GM18517 (cell line): ENCODE measurements around the gene CXCR3.
"Not testable (repeated sequence)": the region's sequence is repeated elsewhere in the genome, so short reads cannot be mapped to it uniquely, and the experiment has no call there.

Source experiments
- ATAC-seq: cut with Tn5 transposase; IDR thresholded peaks from one replicate; pipeline ENCODE4 v1.9.1; 2021; ENCODE audit warnings: mild to moderate bottlenecking, moderate library complexity; ENCODE audit not compliant: unreplicated experiment

Gene CXCR3

GRCh38 chrX:71618303-71618721 is at the start of gene CXCR3:
Gene CXCR3, minus strand, starts transcription at chrX:71618511. Its CDS starts 62 bp downstream, at chrX:71618449.
- peak; percentile 46 for ATAC-seq

DNA sequence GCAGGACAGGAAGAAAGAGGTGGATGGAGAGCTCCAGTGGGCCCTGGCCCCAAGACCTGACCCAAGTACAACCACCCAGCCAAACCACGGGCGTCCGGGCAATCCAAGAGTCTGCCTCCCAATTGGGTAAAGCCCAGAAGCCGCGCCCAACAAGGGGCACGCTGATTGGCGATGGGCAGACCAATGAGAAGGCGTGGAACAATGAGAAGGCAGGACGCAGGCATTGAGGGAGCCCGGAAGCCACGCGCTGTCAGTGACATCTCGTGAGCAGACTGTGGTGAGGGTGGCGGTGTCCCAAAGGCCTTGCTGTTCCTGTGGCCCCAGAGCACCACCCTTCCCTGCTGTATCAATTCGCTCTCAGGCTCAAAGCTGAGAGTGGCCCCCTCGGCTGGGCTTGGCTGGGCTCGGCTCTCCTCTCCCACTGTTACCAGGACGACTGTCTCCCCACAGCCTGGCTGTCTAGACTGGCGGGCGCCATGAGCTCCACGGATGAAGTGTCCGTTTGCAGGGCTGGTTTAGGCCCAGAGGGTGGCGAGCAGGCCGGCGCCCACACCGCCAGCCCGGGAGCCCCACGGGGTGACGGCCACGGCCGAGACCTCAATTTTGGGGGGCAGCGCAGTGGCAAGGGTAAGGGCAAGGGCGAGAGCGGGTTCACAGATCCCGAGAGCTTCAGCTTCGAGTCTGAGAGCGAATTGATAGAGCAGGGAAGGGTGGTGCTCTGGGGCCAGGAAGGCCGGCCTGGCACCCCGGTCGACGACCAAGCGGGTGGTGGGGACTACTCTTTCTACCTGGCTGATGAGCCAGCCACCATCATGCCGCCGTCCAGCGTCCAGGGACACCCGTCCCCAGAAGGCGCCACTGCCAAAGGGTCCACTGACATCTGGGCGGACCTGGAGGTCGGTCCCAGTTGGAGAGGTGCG is 49.3 kb upstream of the CXCR3 start, which contains the start of gene LOC101059915:
Gene LOC101059915, plus strand, starts transcription at position 219 of the 920 bp plus-strand sequence.
- ATAC-seq, result no peak

DNA sequence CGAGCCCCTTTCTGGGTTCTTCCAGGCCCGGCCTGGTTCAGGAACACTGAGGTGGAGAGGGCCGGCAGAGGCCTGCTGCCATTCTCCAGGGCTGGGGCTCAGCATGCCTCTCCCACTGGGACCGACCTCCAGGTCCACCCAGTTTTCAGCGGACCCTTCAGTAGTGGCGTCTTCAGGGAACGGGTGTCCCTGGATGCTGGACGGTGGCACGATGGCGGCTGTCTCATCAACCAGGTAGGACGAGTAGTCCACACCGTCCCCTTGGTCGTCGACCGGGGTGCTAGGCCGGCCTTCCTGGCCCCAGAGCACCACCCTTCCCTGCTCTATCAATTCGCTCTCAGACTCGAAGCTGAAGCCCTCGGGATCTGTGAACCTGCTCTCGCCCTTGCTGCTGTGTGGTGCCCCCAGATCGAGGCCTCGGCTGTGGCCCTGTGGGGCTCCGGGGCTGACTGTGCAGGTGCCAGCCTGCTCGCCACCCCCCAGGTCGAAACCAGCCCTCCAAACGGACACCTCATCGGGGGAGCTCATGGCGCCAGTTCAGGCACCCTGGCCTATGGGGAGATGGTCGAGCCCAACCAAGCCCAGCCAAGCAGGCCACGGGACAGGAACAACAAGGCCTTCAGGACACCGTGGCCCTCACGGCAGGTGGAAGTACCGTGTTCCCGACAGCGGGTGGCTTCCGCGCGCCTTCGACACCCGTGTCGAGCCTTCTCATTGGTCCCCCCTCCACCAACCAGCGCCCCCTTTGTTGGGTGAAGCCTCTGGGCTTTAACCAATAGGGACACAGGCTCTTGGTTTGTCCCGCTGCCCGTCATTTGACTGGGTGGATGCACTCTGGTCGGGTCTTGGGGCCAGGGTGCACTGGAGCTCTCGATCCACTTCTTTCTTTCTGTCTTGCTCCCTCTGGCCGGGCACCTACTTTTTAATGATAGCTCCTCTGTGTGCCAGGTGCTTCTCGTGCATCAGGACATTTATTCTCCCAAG is 48.2 kb upstream of the CXCR3 start:
- ATAC-seq, result no peak

DNA sequence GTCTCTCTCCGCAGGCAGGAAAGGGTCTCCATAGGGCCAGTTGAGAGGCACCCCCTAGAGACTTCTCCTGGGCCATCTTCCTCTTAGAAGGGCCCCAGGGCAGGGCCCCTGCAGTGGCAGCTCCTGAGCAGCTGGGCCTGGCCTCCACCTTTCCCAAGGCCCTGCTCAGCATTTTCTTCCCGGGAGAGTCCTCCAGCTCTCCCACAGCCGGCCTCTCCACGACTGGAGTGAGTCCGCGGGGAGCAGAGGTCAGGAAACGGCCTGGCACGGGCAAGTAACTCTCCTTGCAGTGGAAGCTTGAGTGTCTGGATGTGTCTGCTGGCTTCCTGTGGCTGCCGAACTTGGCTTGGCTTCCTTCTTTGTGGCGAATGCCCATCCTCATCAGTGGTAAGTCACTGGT is 47.4 kb upstream of the CXCR3 start:
- ATAC-seq, result no peak

DNA sequence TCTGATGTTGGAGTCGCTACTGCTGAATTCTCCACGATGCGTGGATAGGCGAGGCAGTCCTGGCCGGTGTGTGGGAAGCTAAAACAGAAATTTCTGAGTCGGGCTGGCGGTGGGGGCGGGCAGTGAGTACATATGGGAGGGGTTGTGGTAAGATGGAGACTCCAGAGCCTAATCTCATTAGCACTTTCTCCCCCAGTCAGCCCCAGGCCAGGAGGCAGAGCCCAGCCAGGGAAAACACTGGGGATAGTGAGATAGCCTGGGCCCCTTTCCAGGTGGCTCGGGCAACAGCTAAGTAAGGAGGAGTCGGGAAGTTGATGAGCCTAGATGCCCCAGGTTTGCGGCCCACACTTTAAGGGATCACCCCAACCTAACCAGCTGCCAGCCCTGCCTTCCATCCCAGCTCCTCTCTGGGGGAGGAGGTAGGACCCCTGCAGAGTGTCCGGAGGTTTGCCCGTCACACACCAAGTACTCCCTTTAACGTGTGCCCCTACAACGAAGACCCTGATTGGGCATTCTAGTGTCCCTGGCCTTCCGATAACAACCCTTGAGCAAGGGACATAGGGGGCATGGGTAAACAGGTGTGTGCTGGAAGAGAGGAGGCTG is 46.7 kb upstream of the CXCR3 start:
- ATAC-seq, result no peak

GRCh38 chrX:71664202-71664601 is 45.9 kb upstream of the CXCR3 start:
- ATAC-seq, result not testable (repeated sequence)

- ATAC-seq, result not testable (repeated sequence)
Observed at GRCh38 chrX:71663238-71663637, 44.9 kb upstream of the CXCR3 start.

GRCh38 chrX:71662654-71663053 is 44.3 kb upstream of the CXCR3 start:
- not testable (repeated sequence) for ATAC-seq

DNA sequence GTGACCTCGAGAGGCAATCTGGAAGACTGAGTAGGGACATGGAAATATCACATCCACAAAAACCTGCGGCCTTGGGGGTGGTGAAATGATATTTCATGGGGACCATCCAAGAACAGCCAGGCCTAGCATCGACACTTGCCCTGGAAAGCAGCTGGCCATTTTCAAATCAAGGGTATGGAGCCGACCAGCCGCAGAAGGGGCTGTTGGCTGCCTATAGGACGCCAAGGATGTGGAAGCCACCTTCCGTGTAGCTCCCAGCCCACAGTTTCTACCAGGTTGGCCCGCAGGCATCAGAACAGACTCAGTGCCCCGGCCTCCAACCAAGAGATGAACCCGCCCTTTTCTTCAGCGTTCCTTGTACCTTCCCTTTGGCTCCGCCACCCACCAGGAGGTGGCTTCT is 43.6 kb upstream of the CXCR3 start:
- ATAC-seq, result no peak

GRCh38 chrX:71660562-71661416 is 42.5 kb upstream of the CXCR3 start:
- no peak for ATAC-seq

DNA sequence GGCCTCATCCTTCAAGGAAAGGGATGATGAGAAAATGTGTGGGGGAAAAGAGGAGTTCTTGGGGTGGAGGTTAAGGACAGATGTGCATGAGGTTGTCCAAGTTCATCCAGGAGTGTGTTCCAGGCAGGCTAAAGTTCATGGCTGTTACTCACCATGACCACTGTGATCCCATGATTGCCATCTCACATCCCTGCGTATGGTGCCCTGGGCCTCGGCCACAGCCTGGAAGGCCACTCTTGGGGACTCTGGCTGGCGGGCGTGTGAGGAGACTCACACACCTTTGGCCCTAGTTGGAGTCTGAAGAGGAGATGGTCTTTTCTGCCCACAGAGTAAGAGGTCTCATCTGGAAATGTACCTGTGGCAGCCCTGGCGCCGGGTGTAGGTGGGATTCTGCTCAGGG is 41.6 kb upstream of the CXCR3 start:
- no peak for ATAC-seq

DNA sequence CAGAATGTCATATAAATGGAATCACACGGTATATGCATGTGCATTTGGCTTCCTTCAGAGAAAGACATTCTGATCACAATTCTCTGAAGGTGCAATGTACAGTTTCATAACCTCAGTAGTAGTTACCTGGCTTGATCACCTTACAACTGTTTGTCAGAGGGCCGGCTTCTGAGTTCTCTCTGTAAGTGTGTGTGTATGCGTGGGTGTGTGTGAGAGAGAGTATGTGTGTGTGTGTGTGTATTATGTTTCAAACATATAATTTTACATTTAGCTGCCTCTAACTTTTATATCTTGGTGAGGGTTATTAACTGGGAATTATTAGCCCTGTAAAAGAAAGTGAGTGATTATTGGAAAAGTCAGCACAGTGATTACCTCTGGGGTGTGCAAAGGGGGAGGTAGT is 41.0 kb upstream of the CXCR3 start:
- ATAC-seq, result no peak

GRCh38 chrX:71657267-71657666 is 39.0 kb upstream of the CXCR3 start:
- ATAC-seq, result no peak

GRCh38 chrX:71653344-71653743 is 35.0 kb upstream of the CXCR3 start:
- no peak for ATAC-seq

DNA sequence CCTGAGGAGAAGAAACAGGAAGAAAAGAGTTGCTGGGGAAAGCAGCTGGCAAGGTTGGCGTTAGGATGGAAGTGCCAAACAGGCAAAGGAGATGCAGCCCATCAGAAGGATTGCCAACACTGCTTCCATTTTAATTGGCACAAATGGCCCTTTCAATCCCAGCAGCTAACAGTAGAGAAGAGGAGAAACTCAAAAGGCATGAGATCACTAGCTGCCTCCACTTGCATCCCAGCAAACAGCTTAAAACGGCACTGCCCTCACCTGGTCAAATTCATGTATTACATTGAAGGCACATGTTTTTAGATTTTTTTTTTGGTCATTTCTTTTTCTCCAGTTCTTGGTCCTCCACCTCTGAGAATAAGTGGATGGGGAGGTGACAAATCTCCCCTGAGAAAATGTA is 34.1 kb upstream of the CXCR3 start:
- no peak for ATAC-seq

DNA sequence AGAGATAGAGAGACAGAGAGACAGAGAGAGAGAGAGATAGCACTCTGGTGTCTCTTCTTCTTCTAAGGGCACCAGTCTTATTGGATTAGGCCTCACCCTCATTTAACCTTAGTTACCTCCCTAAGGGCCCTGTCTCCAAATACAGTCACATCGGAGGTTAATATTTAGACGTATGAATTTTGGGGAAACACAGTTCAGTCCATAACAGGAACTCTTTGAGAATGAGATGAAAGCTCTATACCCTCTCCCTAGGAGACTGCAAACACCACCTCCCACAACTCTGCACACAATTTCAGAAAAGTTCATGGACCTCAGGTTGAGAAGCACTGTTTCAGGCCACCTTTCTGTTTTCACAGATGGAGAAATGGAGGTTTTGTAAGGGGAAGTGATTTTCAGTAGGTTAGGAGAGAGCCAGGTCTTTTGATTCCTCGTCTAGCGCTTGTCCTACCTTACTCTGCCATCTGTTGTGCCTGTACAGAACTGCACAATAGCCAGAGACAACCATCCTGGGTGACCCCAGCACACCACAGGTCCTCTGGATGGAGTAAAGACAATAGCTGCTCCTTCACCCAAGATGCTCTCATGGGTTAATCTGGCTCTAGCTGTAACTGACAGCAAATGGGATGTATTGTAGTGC is 32.1 kb upstream of the CXCR3 start:
- ATAC-seq, result peak; percentile 78

GRCh38 chrX:71644406-71644805 is 26.1 kb upstream of the CXCR3 start:
- ATAC-seq, result not testable (repeated sequence)

GRCh38 chrX:71640002-71640401 is 21.7 kb upstream of the CXCR3 start:
- no peak for ATAC-seq

DNA sequence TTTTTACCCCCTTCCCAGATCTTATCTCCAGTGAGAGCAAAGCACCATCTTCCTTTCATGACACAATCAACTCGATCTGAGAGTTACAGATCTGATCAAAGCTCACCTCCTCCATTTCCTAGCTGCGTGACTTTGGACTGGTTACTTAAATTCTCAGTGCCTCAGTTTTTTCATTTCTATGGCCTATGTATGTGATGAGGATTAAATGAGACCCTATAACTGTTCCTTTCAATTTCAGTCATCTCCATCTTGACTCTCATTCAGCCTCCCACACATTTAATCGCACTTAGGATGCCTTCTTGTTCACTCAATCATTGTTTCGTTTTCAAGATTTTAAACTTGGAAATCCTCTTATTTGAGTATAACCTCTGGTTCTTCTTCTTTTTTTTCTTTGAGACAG is 20.1 kb upstream of the CXCR3 start:
- ATAC-seq, result no peak

DNA sequence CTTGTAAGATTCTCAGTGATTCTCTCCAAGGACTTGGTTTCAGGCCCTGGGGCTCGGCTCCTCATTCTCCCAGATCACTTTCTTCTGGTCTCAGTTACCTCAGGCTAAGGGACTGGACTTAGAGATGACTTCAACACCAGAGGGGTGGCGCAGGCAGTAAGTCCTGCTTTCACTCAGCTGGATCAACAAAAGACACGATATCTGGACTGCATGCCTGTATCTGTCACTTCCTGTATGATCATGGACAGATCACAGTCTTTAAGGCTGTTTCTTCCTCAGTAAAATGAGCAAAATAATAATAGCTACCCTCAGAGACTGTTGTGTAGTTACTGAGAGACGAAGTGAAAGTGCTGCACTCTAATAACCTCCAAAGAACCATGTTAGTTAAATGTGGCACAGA is 19.5 kb upstream of the CXCR3 start:
- ATAC-seq, result peak; percentile 57
